Activated CD8-positive, alpha-beta memory T cell treated with anti-CD3 and anti-CD28 coated beads, Interleukin-2, amount 50 U/mL, for 48 hours (primary cell): ENCODE results near the gene SMG1.
"Not testable (repeated sequence)": the region's sequence is repeated elsewhere in the genome, so short reads cannot be mapped to it uniquely, and the experiment has no call there.

Experiments used
- DNase-seq: peaks from one replicate; pipeline ENCODE4 v3.0.0-alpha.2; 2020

The SMG1 gene

DNA sequence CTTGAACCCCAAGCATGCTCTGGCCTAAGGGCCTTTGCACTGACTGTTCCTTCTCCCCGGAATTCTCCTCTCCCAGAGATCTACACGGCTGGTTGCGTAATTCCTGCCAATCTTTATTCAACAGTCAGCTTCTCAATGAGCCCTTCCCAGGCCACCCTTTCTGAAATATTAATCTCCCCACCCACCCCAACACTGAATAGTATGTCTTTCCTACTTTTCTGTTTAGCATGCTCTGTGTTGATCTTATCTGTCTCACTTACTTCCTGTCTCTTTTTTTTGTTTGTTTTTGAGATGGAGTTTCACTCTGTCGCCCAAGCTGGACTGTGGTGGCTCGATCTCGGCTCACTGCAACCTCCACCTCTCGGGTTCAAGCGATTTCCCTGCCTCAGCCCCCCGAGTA is 169.6 kb downstream of the SMG1 start:
- not testable (repeated sequence) for DNase-seq
